Ovary (tissue), 3 donors: Measurements from ENCODE around the gene MEAK7.

Experiments
- CTCF ChIP-seq, 3 donors: fragments of 450-650 bp in 2 of 3; fragments of 200-600 bp in 1 of 3; IDR thresholded peaks; one replicate each; pipeline versions ENCODE4 v1.5.1 to v1.8.0; 2016 to 2022; ENCODE audit warnings: antibody characterized with exemption in 3 of 3, mild to moderate bottlenecking in 1 of 3
- POLR2A ChIP-seq: fragments of 450-650 bp; IDR thresholded peaks from one replicate; pipeline ENCODE4 v1.6.1; 2017; ENCODE audit warnings: antibody characterized with exemption, mild to moderate bottlenecking, moderate library complexity
- donor health status: DM: no; HTN: no; CAD: no.

GRCh38 chr16:84508502-84508901 is 4.0 kb upstream of the MEAK7 start:
- TF ChIP-seq CTCF (IDR thresholded peaks at IDR 0.05) (no peak), POLR2A (no peak)
